B cell (primary cell): ENCODE results near the gene CAGE1. TPM values are rescaled to one million over a fixed set of nuclear protein-coding genes. Genes with fewer than 3 reads are reported as not detected.

ENCODE experiments used
- ATAC-seq: fragments of 200-7000 bp; cut with Tn5 transposase; one replicate; pipeline ENCODE4 v1.10.0; 2021; ENCODE audit warnings: low read depth, mild to moderate bottlenecking, moderate number of reproducible peaks, moderate library complexity
- CTCF ChIA-PET: fragments of 350-600 bp; sonication (Branson Sonifier 250); formaldehyde crosslinking; loops from one replicate; lab custom pipeline; 2021; ENCODE audit warnings: antibody characterized with exemption, inconsistent platforms; lab: Charles Lee
- POLR2A ChIA-PET: fragments of 350-600 bp; sonication (Branson Sonifier 250); formaldehyde crosslinking; loops from one replicate; lab custom pipeline; 2021; ENCODE audit warnings: antibody characterized with exemption; lab: Charles Lee
- DNase-seq: peaks from one replicate; pipeline ENCODE4 v3.0.0; 2013
- H2AFZ ChIP-seq: 2 replicates; pipeline ENCODE4 v1.6.1; 2012; ENCODE audit warnings: mild to moderate bottlenecking, low read depth, low read length; ENCODE audit not compliant: insufficient read depth, poor library complexity, severe bottlenecking
- H3K27ac ChIP-seq, 2 donors: 1 replicate in 1 of 2; 2 replicates in 1 of 2; pipeline ENCODE4 v1.5.1; 2012 to 2013; ENCODE audit warnings: low read length in 2 of 2, mild to moderate bottlenecking in 2 of 2, moderate library complexity in 1 of 2
- H3K27me3 ChIP-seq, 4 experiments: fragments of 200-600 bp in 1 of 4; sonication (generic) in 1 of 4; replicated peaks in 1 of 4; 1 replicate in 2 of 4; 2 replicates in 2 of 4; pipeline versions ENCODE4 v1.6.1 to v1.7.0; 2013 to 2016; ENCODE audit warnings: low read length in 3 of 4, mild to moderate bottlenecking in 2 of 4, mixed read lengths in 1 of 4, moderate library complexity in 1 of 4; ENCODE audit not compliant: insufficient read depth in 4 of 4, control insufficient read depth in 3 of 4; ENCODE audit errors: control extremely low read depth in 1 of 4
- H3K36me3 ChIP-seq, 2 experiments: replicated peaks in 1 of 2; 1 replicate in 1 of 2; 2 replicates in 1 of 2; pipeline versions ENCODE4 v1.6.1 to v1.7.1; 2013; ENCODE audit warnings: low read length in 1 of 2; ENCODE audit not compliant: insufficient read depth in 2 of 2, control insufficient read depth in 1 of 2; ENCODE audit errors: control extremely low read depth in 1 of 2, extremely low read depth in 1 of 2
- H3K4me1 ChIP-seq, 2 donors: fragments of 200-600 bp in 1 of 2; sonication (generic) in 1 of 2; 1 replicate in 1 of 2; 2 replicates in 1 of 2; pipeline versions ENCODE4 v1.5.1 to v1.6.1; 2013 to 2017; ENCODE audit warnings: low read length in 2 of 2; ENCODE audit not compliant: control insufficient read depth in 2 of 2, insufficient read depth in 2 of 2
- H3K4me2 ChIP-seq: replicated peaks from 2 replicates; pipeline ENCODE3; 2012; ENCODE audit warnings: mild to moderate bottlenecking, low read depth, low read length; ENCODE audit not compliant: poor library complexity, severe bottlenecking
- H3K4me3 ChIP-seq, 5 experiments: fragments of 200-600 bp in 1 of 5; sonication (generic) in 1 of 5; 1 replicate in 3 of 5; 2 replicates in 2 of 5; pipeline versions ENCODE4 v1.5.1 to v1.7.0; 2011 to 2016; ENCODE audit warnings: low read length in 4 of 5, mild to moderate bottlenecking in 4 of 5, low read depth in 2 of 5, control low read depth in 1 of 5, moderate library complexity in 1 of 5; ENCODE audit not compliant: insufficient read depth in 1 of 5; ENCODE audit errors: control extremely low read depth in 1 of 5, extremely low read depth in 1 of 5
- H3K79me2 ChIP-seq: fragments of 200-600 bp; sonication (generic); one replicate; pipeline ENCODE4 v1.6.0; 2016; ENCODE audit warnings: low read length; ENCODE audit not compliant: control insufficient read depth, insufficient read depth
- H3K9ac ChIP-seq: fragments of 200-600 bp; sonication (generic); 2 replicates; pipeline ENCODE4 v1.6.1; 2017; ENCODE audit warnings: mild to moderate bottlenecking, low read length, moderate library complexity
- H3K9me3 ChIP-seq, 3 donors: one replicate each; pipeline versions ENCODE4 v1.6.1 to v1.7.1; 2013; ENCODE audit warnings: low read length in 2 of 3; ENCODE audit not compliant: control insufficient read depth in 2 of 3, insufficient read depth in 1 of 3; ENCODE audit errors: control extremely low read depth in 1 of 3
- H4K20me1 ChIP-seq: 2 replicates; pipeline ENCODE4 v1.6.0; 2012; ENCODE audit warnings: mild to moderate bottlenecking, low read length; ENCODE audit not compliant: insufficient read depth, control insufficient read depth, poor library complexity, severe bottlenecking
- H3K27ac Mint-ChIP-seq: one replicate; pipeline ENCODE4 v1.8.0; 2021; ENCODE audit warnings: mixed read lengths
- H3K27me3 Mint-ChIP-seq: one replicate; pipeline ENCODE4 v1.8.0; 2021; ENCODE audit warnings: mixed read lengths
- H3K4me1 Mint-ChIP-seq: one replicate; pipeline ENCODE4 v1.8.0; 2021; ENCODE audit warnings: mixed read lengths
- H3K4me3 Mint-ChIP-seq: one replicate; pipeline ENCODE4 v1.8.0; 2021; ENCODE audit warnings: mixed read lengths
- H3K9me3 Mint-ChIP-seq: one replicate; pipeline ENCODE4 v1.8.0; 2022; ENCODE audit warnings: mixed read lengths; ENCODE audit not compliant: insufficient read depth
- EZH2 ChIP-seq: IDR thresholded peaks from 2 replicates; pipeline ENCODE4 v1.6.1; 2012; ENCODE audit warnings: borderline replicate concordance, low read depth, mild to moderate bottlenecking, moderate library complexity, low read length; ENCODE audit not compliant: insufficient read depth, poor library complexity, severe bottlenecking
- WGBS: methylation state at CpG from one replicate; pipeline ENCODE4 v1.1.5; 2013; ENCODE audit warnings: missing lambda C conversion rate; ENCODE audit not compliant: insufficient coverage; 5-methylcytosine and 5-hydroxymethylcytosine counted together
- intact Hi-C: fragments of 100-400 bp; cut with micrococcal nuclease; formaldehyde crosslinking; loops from one replicate; pipeline ENCODE4 v1.10.0; 2022
- polyA plus RNA-seq: library from polyadenylated mRNA; depleted of rRNA; stranded (reverse); fragments of >200 nt; gene quantifications from 2 replicates; pipeline ENCODE4 v1.2.3, GENCODE V29; 2012
- total RNA-seq, 2 donors: library from RNA; stranded (reverse); fragments of 120-200 nt in 1 of 2; gene quantifications; 1 replicate in 1 of 2; 2 replicates in 1 of 2; pipeline versions ENCODE4 v1.2.3 to v1.2.4, GENCODE V29; 2013 to 2022
- TF ChIP-seq, protein P1 (sequence below): fragments of 200-600 bp; IDR thresholded peaks from one replicate; pipeline ENCODE4 v1.8.0; 2022; ENCODE audit warnings: antibody characterized with exemption, mild to moderate bottlenecking

Gene CAGE1
- total and polyA plus RNA-seq, 2 donors (not counting 1 experiment from before 2014, with no cell fraction given) = 0.13 to 0.34 TPM

DNA sequence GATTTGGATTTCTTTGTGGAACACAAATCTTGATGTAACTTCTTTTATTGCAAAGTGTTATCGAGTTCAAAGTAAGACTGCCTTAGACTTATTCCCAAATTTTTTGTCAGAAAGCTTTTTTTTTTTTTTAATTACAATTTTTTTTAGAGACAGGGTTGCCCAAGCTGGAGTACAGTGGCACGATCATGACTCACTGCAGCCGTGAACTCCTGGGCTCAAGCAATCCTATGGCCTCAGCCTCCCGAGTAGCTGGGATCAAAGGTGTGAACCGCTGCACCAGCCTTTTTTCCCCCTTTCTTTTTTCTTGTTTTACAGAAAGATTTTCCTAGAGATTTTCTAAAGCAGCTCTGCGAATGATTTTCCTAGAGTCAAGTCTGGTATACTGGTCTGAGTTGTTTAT lies 2.9 kb upstream of the CAGE1 start:
- DNase-seq = no peak
- Histone ChIP-seq H3K4me2 (no peak overlapping the region), H3K27ac (no peak overlapping the region), H3K4me1 (peaks cover 18 to 26% of the 10 kb centered on the region in 2 donors), H3K36me3 (peaks cover 2 to 26% of the 10 kb centered on the region in 2 experiments), H2AFZ (no peak overlapping the region), H3K79me2 (peaks cover 29% of the 10 kb centered on the region), H3K27me3 (no peaks in the 10 kb centered on the region), H3K4me3 (no peak overlapping the region), H4K20me1 (no peaks in the 10 kb centered on the region), H3K9me3 (no peaks in the 10 kb centered on the region), H3K9ac (no peak overlapping the region)
- Mint-ChIP-seq H3K27me3 (no peaks in the 10 kb centered on the region), H3K9me3 (no peaks in the 10 kb centered on the region), H3K4me1 (peaks cover 34% of the 10 kb centered on the region), H3K27ac (no peak overlapping the region), H3K4me3 (no peak overlapping the region)
- ChIA-PET CTCF (interaction anchor here (4.3 kb wide), 1 partner anchor 116 kb away, joined by 34 read pairs; no protein-coding TSS in a partner anchor), POLR2A (no interaction called here)
- TF ChIP-seq, protein P1, sequence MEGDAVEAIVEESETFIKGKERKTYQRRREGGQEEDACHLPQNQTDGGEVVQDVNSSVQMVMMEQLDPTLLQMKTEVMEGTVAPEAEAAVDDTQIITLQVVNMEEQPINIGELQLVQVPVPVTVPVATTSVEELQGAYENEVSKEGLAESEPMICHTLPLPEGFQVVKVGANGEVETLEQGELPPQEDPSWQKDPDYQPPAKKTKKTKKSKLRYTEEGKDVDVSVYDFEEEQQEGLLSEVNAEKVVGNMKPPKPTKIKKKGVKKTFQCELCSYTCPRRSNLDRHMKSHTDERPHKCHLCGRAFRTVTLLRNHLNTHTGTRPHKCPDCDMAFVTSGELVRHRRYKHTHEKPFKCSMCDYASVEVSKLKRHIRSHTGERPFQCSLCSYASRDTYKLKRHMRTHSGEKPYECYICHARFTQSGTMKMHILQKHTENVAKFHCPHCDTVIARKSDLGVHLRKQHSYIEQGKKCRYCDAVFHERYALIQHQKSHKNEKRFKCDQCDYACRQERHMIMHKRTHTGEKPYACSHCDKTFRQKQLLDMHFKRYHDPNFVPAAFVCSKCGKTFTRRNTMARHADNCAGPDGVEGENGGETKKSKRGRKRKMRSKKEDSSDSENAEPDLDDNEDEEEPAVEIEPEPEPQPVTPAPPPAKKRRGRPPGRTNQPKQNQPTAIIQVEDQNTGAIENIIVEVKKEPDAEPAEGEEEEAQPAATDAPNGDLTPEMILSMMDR = no peak
- TF ChIP-seq EZH2 = no peak
- ATAC-seq = no peak
- intact Hi-C loops = no loop called here
- 100% methylated on average over 2 of the region's 6 CpGs for WGBS

DNA sequence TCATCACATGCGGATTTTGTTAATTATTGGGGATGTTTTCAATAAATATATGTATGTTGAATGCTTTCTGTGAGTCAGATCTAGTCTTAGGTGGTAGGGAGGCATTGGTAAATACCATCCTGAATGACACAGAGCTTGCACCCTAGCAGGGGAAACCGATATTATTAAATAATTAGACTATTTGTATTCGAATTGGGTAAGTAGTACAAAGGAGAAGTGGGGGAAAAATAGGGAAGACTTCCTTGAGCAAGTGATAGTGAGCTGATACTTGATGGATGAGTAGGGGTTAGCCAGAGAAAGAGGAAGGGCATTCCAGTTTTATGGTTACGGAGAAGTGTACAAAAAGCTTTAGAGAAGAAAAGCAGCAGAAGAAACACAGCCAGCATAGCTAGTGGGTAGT lies 1.6 kb upstream of the CAGE1 start:
- Histone ChIP-seq H3K36me3 (peaks cover 0 to 17% of the 10 kb centered on the region in 2 experiments), H3K79me2 (peaks cover 29% of the 10 kb centered on the region), H3K4me3 (no peak overlapping the region), H3K27me3 (no peaks in the 10 kb centered on the region), H2AFZ (no peak overlapping the region), H3K27ac (no peak overlapping the region), H4K20me1 (no peaks in the 10 kb centered on the region), H3K4me1 (peaks cover 18 to 26% of the 10 kb centered on the region in 2 donors), H3K9me3 (no peaks in the 10 kb centered on the region), H3K9ac (no peak overlapping the region), H3K4me2 (peak overlapping the region; percentile 76)
- WGBS = 86% methylated on average over 1 of the region's 4 CpGs
- TF ChIP-seq, protein P1 = no peak
- TF ChIP-seq EZH2 = no peak
- Mint-ChIP-seq H3K4me3 (peak overlapping the region; percentile 96), H3K4me1 (peaks cover 34% of the 10 kb centered on the region), H3K27me3 (no peaks in the 10 kb centered on the region), H3K27ac (no peak overlapping the region), H3K9me3 (no peaks in the 10 kb centered on the region)
- no peak for DNase-seq
- ChIA-PET POLR2A (interaction anchor here (0.5 kb wide), 1 partner anchor 1868 kb away, joined by 6 read pairs; no protein-coding TSS in a partner anchor), CTCF (interaction anchor here (4.3 kb wide), 1 partner anchor 115 kb away, joined by 34 read pairs; no protein-coding TSS in a partner anchor)
- ATAC-seq = no peak
- intact Hi-C loops = no loop called here
